GM18867 (cell line): ENCODE data around the gene PDIA3.
"Not testable (repeated sequence)": the region's sequence is repeated elsewhere in the genome, so short reads cannot be mapped to it uniquely, and the experiment has no call there.

Experiments
- ATAC-seq: cut with Tn5 transposase; IDR thresholded peaks from one replicate; pipeline ENCODE4 v1.9.1; 2021; ENCODE audit warnings: mild to moderate bottlenecking, moderate library complexity; ENCODE audit not compliant: unreplicated experiment

Gene PDIA3

GRCh38 chr15:43746245-43746902, at the start of gene PDIA3:
PDIA3 (plus strand) TSS chr15:43746438; CDS start chr15:43746540, 102 bp downstream.
- ATAC-seq: peak; percentile 72

GRCh38 chr15:43702174-43702573, 44.1 kb upstream of the PDIA3 start:
- ATAC-seq: no peak

- no peak for ATAC-seq
Observed at GRCh38 chr15:43702701-43703424, 43.4 kb upstream of the PDIA3 start.

GRCh38 chr15:43710431-43711131, 35.7 kb upstream of the PDIA3 start:
- ATAC-seq: not testable (repeated sequence)

DNA sequence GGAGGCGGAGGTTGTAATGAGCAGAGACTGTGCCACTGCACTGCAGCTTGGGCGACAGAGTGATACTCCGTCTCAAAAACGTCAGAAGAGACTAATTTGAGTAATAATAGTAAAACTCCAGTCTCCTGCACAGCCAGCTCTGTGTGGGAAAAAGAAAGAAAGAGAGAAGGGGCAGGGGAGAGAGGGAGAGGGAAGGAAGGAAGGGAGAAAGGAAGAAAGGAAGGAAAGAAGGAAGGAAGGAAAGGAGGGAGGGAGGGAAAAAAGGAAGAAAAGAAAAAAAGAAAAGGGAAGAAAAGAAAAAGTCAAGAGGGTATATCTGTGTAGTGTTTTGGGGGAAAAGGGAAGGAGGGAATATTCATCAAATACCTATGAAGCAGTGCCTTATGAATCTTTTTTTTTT, 23.1 kb upstream of the PDIA3 start:
- ATAC-seq: no peak

DNA sequence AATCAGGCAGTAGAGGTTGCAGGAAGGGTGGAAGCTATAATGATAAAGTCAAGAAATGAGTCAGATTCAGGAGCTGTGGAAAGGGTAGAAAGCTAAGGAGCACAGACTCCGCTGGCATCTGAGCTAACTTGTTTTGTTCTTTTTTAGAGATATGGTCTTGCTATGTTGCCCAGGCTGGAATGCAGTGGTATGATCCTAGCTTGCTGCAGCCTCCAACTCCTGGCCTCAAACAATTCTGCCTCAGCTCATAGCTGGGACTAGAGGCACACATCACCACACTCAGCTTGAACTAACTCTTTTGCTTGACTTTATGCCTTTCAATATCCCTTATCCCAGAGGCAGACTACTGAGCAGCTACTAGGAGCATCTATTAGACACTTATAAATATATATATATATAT, 19.9 kb upstream of the PDIA3 start:
- not testable (repeated sequence) for ATAC-seq

DNA sequence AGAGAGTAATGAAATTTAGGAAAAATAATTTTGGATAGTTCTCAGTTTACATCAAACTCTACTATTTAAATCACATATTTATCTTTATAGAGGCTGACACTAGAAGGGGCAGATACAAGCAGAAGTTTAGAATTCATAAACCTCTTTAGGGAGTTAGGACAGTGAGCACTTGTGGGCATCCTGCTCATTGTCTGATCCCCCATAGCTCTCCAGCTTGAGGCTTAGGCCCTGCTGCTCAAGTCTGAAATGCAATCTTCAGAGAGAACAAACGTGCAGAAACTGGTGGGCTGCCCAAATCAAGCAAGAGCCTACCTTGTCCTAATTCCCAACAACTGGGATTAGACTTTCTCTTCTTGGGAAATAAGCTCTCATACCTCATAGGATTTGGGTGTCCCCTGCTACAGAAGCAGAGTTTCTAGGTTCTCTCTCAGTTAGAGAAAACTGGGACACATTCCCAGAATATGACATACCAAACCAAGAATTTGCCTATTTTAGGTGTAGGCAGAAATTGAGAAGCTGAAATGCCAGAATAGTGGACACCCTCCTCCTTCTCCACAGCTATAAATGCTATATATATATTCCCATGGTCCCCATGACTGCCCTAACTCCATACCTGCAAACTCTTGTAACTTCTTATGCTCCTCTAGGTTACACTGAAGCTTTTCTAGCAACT, 18.0 kb upstream of the PDIA3 start:
- ATAC-seq: not testable (repeated sequence)

DNA sequence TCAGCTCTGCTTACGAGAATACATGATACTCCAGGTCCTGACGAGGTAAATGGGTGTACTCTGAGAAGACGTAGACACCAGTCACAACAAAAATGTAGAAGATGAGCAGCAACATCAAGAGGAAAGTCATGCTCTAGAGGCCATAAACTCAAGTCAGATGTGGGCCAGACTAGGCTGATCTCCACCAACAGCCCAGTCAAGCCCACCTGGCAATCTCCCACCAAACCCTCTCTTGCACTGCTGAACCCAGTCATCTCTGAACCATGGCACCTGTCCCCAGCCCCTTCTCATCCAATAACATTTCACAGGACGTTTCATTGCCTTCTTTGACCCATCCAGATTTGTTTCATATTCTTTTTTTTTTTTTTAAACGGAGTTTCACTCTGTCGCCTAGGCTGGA, 10.8 kb upstream of the PDIA3 start:
- peak; percentile 46 for ATAC-seq

- ATAC-seq: not testable (repeated sequence)
Observed at GRCh38 chr15:43746903-43747309, 668 bp downstream of the PDIA3 start.

GRCh38 chr15:43748376-43748775, 2.1 kb downstream of the PDIA3 start:
- ATAC-seq: no peak

- peak; percentile 51 for ATAC-seq
Observed at GRCh38 chr15:43749690-43750345, 3.6 kb downstream of the PDIA3 start.

DNA sequence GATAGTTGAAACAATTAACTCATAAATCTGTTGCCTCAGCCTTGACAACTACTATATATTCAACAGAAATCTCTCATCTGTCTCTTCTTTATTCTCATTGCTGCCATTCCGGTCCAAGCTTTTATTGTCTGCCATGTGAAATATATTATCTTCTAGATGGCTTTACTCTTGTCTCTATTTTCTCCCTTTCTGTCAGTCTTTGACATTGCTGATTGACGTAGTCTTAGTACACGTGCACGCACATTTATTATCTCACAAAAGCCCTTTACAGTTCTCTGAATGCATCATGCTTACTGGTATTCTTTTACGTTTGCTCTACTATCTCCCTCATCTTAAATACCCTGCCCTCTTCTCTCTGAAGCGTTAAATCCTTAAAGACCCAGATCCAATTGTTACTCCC, 5.6 kb downstream of the PDIA3 start:
- no peak for ATAC-seq

DNA sequence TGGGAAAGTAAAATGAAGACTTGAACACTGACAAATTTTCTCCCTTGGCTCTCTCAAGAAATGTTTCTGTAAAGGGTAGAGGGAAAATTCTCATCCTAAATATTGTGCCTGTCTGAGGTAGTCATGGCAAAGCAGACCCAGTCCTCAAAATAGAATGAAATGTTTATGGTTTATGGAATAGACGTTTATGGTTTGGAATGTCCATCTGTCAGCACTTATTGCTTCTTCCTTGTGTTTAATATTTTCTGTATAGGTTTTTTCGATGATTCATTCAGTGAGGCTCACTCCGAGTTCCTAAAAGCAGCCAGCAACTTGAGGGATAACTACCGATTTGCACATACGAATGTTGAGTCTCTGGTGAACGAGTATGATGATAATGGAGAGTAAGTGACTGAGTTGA, 16.6 kb downstream of the PDIA3 start:
- no peak for ATAC-seq

DNA sequence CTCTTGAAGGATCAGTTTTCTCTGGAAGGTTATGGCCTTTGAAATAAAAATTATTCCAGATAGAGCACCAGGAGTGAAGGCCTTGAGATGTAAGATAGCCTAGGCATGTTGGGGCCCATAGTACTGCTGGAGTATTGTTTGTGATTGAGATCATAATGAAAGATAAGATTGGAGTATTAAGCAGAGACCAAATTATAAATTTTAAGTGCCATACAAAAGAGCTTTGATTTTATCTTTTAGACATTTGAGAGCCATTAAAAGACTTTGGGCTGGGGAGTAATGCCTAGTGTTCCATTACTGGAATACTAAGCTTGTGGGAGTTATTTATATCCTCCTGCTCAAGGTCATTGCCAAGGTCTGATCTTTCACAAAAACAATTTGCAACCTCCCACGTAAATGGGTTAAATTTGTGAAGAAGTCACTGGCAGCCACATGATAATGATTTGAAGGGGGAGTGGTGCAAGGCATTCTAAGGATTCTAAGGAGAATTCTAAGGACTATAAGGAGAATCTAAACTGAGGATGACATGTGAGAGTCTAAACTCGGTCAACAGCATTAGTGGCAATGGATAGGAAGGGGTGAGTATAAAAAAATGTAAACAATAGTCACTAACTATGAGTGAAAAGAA, 17.7 kb downstream of the PDIA3 start:
- ATAC-seq: no peak

GRCh38 chr15:43769584-43770228, 23.5 kb downstream of the PDIA3 start:
- ATAC-seq: no peak

DNA sequence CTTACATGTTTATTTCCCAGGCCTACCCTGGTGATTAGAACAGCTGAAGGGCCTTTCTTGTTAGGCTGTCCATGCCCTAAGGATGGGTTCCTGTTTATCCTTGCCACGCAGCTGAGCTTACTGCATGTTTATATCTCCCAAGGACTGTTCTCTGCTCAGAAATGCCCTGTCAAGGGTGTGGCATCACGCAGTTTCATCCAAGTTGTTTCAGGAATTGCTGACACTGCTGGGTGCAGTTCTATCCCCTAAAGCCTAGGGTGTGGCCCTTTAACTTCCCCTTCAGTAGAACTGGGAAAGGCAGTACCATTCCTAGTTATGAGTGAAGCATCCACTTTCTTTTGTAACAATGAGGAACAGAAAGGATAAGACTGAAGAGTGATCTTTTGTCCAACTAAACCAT, 25.6 kb downstream of the PDIA3 start:
- ATAC-seq: no peak

DNA sequence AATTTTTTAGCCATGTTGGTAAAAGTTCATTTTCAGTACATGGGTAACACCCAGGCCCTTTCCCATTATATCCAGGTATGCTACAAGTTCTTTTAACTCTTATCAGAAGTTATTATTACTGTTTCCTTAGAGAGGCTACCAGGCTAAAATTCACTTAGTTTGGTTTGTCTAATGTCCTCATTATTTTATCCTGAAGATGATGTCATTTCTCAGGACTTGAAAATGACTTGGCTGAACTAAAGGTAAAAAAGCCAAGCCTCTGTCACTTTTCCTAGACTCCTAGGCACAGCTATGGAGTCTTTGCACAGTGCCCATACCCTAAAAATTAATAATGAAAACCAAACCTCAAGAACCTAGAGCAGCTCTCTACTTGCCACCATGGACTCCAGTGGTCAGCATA, 26.4 kb downstream of the PDIA3 start:
- no peak for ATAC-seq

DNA sequence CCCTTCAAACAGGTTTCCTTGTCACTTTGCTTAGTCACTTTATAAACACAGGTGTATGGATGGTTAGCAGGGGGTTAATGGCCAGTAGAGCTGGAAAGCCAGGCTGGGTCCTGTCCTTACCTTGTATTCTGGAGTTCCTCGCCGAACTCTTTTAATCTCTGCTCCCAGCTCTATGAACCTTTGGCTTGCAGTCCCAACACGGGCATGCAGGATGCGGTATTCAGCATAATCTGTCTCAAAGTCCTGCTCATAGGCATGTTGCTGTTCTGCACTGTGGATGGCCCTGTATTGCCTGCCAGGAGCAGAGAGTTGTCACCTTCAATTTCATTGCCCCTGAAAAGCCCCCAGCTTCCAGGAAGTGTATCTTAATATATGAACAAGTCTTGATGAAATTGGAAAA, 27.8 kb downstream of the PDIA3 start:
- no peak for ATAC-seq

GRCh38 chr15:43775411-43775965, 29.2 kb downstream of the PDIA3 start:
- ATAC-seq: no peak
